KMS-11 (cell line): ENCODE data around the gene GMPPA.

Experiments used
- H2AFZ ChIP-seq: fragments of 200-600 bp; sonication (generic); 2 replicates; pipeline ENCODE4 v1.6.1; 2016; ENCODE audit warnings: antibody characterized with exemption, mixed run types, low read depth
- H3K27ac ChIP-seq: fragments of 200-600 bp; sonication (generic); 2 replicates; pipeline ENCODE4 v1.6.1; 2016; ENCODE audit warnings: mild to moderate bottlenecking, mixed run types
- H3K27me3 ChIP-seq: fragments of 200-600 bp; sonication (generic); 2 replicates; pipeline ENCODE4 v1.6.1; 2017; ENCODE audit warnings: mild to moderate bottlenecking, low read depth, mixed run types, moderate library complexity; ENCODE audit not compliant: insufficient read depth
- H3K36me3 ChIP-seq: fragments of 200-600 bp; sonication (generic); 2 replicates; pipeline ENCODE4 v1.6.1; 2017; ENCODE audit warnings: mild to moderate bottlenecking, mixed run types; ENCODE audit not compliant: insufficient read depth
- H3K4me1 ChIP-seq: fragments of 200-600 bp; sonication (generic); 2 replicates; pipeline ENCODE4 v1.6.1; 2016; ENCODE audit warnings: mild to moderate bottlenecking, low read depth, mixed run types; ENCODE audit not compliant: poor library complexity, severe bottlenecking
- H3K4me2 ChIP-seq: fragments of 200-600 bp; sonication (generic); 2 replicates; pipeline ENCODE4 v1.7.0; 2016; ENCODE audit warnings: mild to moderate bottlenecking, mixed run types
- H3K4me3 ChIP-seq: fragments of 200-600 bp; sonication (generic); IDR thresholded peaks from 2 replicates; pipeline ENCODE4 v1.6.1; 2017; ENCODE audit warnings: low read depth, low read length, mixed read lengths; ENCODE audit not compliant: insufficient read depth
- H3K79me2 ChIP-seq: fragments of 200-600 bp; sonication (generic); 2 replicates; pipeline ENCODE4 v1.6.1; 2016; ENCODE audit warnings: low read depth, mixed run types; ENCODE audit not compliant: insufficient read depth
- H3K9ac ChIP-seq: fragments of 200-600 bp; sonication (generic); 2 replicates; pipeline ENCODE4 v1.6.1; 2016; ENCODE audit warnings: mild to moderate bottlenecking, mixed run types
- H4K20me1 ChIP-seq: fragments of 200-600 bp; sonication (generic); 2 replicates; pipeline ENCODE4 v1.6.1; 2016; ENCODE audit warnings: mild to moderate bottlenecking, mixed run types; ENCODE audit not compliant: insufficient read depth
- TF ChIP-seq, protein P1 (sequence below): fragments of 200-600 bp; sonication (generic); conservative IDR thresholded peaks from 2 replicates; pipeline ENCODE4 v1.6.1; 2017; ENCODE audit warnings: low read depth, mild to moderate bottlenecking, antibody characterized with exemption, low read length, moderate library complexity, mixed read lengths

The GMPPA gene

DNA sequence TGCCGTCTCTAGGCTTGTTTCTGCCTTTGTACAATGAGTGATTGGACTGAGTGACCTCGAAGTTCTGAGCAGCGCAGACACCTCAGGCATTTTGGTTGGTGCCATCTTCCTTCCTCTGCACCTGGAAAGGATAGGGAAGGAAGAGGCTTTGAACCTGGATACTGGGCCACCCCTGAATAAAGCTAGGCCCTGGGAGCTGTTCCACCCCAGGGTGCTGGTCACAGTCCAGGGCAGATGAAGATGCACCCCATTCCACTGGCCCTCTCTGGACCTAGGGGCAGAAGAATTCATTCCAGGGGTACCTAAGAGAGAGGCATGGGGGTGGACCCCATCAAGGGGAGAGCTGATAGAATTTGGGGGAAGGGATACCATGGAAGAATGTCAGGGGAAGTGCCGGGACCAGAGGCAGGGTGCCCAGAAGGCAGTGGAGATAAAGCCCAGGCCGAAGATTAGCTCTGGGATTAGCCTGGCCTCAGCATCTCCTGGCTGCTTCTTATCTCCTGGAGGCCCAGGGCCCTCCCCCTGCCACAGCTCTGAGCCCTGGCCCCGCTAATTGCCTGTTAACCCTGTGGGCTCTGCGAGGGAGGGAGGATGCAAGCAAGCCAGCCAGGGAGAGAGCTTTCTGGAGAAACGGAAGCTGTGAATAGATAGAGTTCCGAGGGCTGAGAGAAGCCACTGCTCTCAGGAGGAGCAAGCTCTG is 27.0 kb downstream of the GMPPA start:
- no peak overlapping the region for H3K4me3 ChIP-seq
- H3K27ac ChIP-seq = no peak overlapping the region
- no peak overlapping the region for H3K9ac ChIP-seq
- H3K79me2 ChIP-seq = no peaks in the 10 kb centered on the region
- no peak overlapping the region for H3K4me2 ChIP-seq
- TF ChIP-seq, protein P1, sequence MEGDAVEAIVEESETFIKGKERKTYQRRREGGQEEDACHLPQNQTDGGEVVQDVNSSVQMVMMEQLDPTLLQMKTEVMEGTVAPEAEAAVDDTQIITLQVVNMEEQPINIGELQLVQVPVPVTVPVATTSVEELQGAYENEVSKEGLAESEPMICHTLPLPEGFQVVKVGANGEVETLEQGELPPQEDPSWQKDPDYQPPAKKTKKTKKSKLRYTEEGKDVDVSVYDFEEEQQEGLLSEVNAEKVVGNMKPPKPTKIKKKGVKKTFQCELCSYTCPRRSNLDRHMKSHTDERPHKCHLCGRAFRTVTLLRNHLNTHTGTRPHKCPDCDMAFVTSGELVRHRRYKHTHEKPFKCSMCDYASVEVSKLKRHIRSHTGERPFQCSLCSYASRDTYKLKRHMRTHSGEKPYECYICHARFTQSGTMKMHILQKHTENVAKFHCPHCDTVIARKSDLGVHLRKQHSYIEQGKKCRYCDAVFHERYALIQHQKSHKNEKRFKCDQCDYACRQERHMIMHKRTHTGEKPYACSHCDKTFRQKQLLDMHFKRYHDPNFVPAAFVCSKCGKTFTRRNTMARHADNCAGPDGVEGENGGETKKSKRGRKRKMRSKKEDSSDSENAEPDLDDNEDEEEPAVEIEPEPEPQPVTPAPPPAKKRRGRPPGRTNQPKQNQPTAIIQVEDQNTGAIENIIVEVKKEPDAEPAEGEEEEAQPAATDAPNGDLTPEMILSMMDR = no peak
- no peaks in the 10 kb centered on the region for H4K20me1 ChIP-seq
- no peaks in the 10 kb centered on the region for H3K36me3 ChIP-seq
- H2AFZ ChIP-seq = no peak overlapping the region
- peaks cover 92% of the 10 kb centered on the region for H3K27me3 ChIP-seq
- H3K4me1 ChIP-seq = peaks cover 8% of the 10 kb centered on the region

- Histone ChIP-seq H3K27ac (no peak overlapping the region), H3K4me2 (no peak overlapping the region), H4K20me1 (no peaks in the 10 kb centered on the region), H3K27me3 (peaks cover 86% of the 10 kb centered on the region), H2AFZ (no peak overlapping the region), H3K4me1 (peaks cover 8% of the 10 kb centered on the region), H3K4me3 (no peak overlapping the region), H3K9ac (no peak overlapping the region), H3K36me3 (no peaks in the 10 kb centered on the region), H3K79me2 (no peaks in the 10 kb centered on the region)
- TF ChIP-seq, protein P1 = no peak
These were observed 27.8 kb downstream of the GMPPA start for GRCh38 chr2:219526320-219527075.

- Histone ChIP-seq H4K20me1 (no peaks in the 10 kb centered on the region), H3K4me3 (no peak overlapping the region), H2AFZ (no peak overlapping the region), H3K4me2 (no peak overlapping the region), H3K9ac (no peak overlapping the region), H3K27ac (no peak overlapping the region), H3K79me2 (no peaks in the 10 kb centered on the region), H3K27me3 (peaks cover 85% of the 10 kb centered on the region), H3K4me1 (peaks cover 8% of the 10 kb centered on the region), H3K36me3 (no peaks in the 10 kb centered on the region)
- TF ChIP-seq, protein P1 = no peak
These were observed 28.3 kb downstream of the GMPPA start for GRCh38 chr2:219527076-219527394.

DNA sequence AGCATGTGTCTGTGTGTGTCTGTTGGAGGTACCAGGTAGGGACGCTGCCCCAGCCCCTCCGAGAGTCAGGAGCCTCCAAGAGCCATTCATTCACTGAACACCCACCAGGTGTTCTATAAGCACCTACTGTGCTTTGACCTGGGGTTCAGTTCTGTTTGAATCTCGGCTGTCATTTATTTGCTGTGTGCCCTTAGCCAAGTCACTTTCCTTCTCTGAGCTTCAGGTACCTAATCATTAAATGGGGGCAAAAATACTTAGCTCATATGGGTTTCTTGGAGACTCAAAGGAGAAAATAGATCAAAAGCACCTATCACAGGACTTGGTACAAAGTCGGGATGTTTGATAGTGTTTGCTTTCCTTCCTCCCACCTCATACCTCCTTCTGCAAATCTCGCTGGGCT is 28.8 kb downstream of the GMPPA start:
- Histone ChIP-seq H3K4me1 (peaks cover 8% of the 10 kb centered on the region), H3K4me2 (no peak overlapping the region), H3K36me3 (no peaks in the 10 kb centered on the region), H4K20me1 (no peaks in the 10 kb centered on the region), H3K27me3 (peaks cover 88% of the 10 kb centered on the region), H3K27ac (no peak overlapping the region), H3K79me2 (no peaks in the 10 kb centered on the region), H3K4me3 (no peak overlapping the region), H2AFZ (no peak overlapping the region), H3K9ac (no peak overlapping the region)
- TF ChIP-seq, protein P1 = no peak
